ENCODE results near the gene RPS3A.
"Not testable (repeated sequence)": the region's sequence is repeated elsewhere in the genome, so short reads cannot be mapped to it uniquely, and the experiment has no call there.

The RPS3A gene

DNA sequence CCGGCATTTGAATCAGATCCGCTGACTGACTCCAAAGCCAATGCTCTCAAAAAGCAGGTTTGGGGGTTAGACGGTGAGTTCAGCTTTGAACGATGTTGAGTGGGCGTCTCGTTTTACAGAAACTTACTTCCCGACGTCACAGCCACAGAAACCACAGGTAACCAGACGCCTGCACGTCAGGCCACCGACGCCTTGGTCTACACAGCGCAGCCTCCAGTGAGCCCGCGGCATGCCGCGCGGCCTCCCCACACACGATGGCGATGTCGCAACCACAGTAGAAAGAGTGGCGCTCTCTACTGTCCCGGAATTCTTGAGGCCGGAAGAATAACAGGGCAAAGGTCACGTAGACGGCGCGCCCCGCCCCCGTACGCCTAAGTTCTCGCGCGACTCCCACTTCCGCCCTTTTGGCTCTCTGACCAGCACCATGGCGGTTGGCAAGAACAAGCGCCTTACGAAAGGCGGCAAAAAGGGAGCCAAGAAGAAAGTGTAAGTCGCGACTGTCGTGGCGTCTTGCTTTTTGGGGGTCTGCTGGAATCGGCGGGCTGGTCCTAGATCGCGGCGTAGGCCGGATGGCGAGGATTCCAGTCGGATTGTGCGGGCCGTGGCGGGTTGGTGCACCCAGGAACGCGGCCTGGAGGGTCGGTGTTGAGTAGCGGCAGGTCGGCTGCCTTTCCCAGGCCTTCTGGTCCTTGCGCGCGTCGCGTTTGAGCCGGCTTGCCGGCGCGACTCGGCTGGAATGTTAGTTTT is at the start of gene RPS3A:
RPS3A (plus strand) TSS at position 400 of the 747 bp plus-strand sequence; CDS start at position 425, 25 bp downstream.
- FAIRE-seq (peak; percentile 37), DNase-seq (ENCODE audit: low spot score) (peak; percentile 93)

DNA sequence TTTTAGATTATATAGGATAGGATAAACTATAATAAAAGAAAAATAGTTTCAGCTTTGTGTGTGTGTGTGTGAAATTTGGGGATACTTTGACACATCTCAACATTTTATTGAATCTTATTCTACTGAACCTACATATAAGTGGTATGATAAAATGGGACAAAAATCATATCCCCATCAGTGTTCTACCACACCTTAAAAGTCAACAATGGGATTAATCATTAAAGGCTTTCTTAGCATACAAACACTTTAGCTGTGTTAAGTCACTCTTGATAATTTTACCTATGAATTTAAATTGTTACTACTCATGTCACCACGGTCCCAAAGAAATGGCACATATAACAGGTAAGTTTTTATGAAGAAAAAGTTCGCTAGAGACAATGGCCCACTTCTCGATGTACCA is 46.6 kb upstream of the RPS3A start:
- FAIRE-seq (no peak), DNase-seq (ENCODE audit: low spot score) (no peak)

DNA sequence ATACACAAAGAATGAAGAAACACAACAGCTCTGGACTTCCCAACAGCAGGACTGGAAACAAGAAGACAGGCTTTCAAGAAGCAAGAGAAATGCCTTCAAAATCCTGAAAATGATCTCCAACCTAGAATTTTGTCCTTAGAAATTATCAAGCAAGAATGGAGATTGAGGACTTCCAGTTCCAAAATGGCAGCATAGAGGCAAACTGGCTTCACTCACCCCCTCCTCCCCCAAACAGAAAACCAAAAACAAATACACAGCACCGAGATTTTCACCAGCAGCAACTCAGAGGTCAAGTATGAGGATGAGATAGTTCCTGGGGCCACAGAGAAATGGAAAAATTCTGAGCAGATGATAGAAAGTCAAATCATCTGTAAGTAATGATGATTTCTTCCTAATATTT is 43.9 kb upstream of the RPS3A start:
- no peak for DNase-seq (ENCODE audit: low spot score)
- no peak for FAIRE-seq

DNA sequence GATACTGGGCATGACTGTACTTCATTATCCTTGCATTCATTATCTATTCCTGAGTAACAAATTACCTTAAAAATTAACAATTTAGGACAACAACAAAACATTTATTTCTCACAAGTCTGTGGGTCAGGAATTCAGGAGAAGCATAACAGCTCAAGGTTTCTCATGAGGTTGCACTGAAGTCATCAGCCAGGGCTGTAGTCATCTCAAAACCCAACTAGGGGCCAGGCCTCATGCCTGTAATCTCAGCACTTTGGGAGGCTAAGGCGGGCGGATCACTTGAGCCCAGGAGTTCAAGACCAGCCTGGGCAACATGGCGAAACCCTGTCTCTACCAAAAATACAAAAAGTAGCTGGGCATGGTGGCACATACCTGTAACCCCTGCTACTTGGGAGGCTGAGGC is 36.3 kb upstream of the RPS3A start:
- FAIRE-seq; DNase-seq (ENCODE audit: low spot score): not testable (repeated sequence)

DNA sequence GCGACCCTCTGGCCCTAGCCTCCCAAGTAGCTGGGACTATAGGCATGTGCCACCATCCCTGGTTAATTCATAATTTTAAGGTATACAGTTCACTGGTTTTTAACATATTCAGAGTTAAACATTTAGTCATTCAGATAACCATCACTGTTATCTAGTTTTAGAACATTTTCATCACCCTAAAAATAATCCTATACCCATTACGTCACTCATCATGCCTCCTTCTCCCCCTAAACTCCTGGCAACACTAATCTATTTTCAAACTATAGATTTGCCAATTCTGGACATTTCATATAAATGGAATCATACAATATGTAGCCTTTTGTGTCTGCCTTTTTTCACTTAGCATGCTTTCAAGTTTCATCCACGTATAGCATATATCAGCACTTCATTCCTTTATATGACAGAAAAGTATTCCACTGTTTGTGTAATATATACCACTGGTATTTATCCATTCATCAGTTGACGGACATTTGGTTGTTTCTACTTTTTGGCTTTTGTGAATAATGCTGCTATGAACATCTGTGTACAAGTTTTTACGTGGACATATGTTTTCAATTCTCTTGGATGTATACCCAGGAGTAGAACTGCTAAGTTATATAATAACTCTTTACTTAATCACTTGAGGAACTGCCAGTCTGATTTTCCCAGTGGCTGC is 32.0 kb upstream of the RPS3A start:
- no peak for FAIRE-seq
- no peak for DNase-seq (ENCODE audit: low spot score)

DNA sequence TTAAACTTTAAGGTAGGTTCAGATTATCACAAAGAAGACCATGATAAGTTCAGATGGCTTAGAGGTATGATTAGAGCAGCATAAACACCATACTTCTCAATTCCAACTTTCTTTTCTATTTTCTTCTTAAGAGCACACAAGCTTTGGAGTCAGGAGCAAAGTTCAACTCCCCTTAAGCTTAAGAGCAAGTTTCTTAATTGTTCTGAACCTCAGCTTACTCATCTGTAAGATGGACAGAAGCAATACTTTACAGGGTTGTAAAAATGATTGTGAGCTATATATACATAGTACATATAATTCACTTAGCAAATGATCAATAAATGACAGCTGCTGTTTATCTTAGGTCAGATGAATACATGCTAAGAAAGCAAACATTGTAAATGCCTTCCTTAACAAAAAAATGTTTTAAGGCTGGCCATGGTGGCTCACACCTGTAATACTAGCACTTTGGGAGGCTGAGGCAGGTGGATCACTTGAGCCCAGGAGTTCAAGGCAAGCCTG is 25.0 kb upstream of the RPS3A start:
- no peak for FAIRE-seq
- DNase-seq (ENCODE audit: low spot score) = no peak

DNA sequence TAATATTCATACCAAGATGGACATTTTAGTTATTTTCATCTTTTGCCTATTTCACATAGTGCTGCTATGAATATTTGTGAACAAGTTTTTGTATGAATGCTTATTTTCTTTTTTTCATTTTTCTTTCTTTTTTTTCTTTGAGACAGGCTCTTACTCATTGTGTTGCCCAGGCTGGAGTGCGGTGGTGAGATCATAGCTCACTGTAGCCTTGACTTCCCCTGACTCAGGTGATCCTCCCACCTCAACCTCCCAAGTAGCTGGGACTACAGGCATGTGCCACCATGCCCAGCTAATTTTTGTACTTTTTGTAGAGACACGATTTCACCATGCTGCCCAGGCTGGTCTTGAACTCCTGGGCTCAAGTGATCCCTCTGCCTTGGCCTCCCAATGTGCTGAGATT is 21.4 kb upstream of the RPS3A start:
- not testable (repeated sequence) for DNase-seq (ENCODE audit: low spot score); FAIRE-seq

DNA sequence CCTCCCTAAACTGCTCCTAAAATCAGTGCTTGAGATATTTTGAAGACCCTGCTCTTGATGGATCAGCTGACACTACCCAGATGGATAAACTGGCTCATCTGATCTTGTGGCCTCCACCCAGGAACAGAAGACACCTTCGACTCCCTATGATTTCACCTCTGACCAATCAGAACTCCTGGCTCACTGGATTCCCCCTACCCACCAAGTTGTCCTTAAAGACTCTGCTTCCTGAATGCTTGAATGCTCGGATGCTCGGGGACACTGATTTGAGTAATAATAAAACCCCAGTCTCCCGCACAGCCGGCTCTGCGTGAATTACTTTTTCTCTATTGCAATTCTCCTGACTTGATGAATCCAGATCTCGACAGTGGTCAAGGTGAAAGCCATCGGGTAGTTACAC is 12.0 kb upstream of the RPS3A start:
- no peak for DNase-seq (ENCODE audit: low spot score)
- FAIRE-seq = no peak

DNA sequence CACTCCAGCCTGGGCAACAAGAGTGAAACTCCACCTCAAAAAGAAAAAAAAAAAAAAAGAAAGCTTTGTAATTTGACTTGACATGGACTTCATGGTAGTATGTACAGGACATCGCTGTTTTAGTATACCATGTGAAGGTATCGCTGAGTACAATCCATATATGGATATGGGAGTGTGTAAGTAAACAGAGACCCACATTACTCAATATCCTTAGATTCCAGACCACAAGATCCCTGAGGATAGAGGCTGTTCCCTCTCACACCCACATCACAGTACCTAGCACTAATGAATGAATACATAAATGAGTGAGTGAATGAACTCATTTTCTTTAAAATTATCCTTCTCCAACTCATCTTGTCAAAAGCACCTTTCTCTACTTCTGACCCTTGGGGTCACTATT is 8.4 kb upstream of the RPS3A start:
- FAIRE-seq = no peak
- DNase-seq (ENCODE audit: low spot score) = no peak

DNA sequence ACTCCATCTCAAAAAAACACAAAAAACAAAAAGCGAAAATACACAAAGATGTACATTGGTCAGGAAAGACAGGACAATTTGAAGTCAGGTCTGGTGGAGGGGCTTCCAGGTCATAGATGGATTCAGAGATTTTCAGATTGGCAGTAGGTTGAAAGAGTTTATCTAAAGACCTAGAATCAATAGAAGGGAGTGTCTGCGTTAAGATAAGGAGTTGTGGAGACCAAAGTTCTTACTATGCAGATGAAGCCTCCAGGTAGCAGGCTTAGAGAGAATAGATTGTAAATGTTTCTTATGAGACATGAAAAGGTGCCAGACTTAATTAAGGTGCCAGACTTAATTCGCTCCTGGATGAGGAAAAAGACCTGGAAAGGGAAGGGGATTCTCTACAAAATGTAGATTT is 6.9 kb upstream of the RPS3A start:
- no peak for FAIRE-seq
- no peak for DNase-seq (ENCODE audit: low spot score)

DNA sequence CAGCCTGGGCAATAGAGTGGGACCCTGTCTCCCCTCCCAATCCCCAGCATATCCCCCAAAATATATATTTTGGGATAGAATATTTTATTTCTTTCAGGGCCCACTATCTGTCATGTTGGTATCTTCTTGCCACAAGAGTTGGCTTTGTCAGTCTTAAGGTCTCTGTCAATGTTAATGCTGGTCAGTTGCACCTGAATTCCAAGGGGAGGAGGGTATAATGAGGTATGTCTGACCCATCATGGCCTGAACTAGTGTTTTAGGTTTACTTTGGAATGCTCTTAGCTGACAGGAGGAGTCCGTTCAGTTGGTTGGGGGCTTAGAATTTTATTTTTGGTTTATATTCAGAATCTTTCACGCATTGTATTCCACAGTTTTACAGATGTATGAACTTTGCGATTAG is 6.2 kb upstream of the RPS3A start:
- no peak for FAIRE-seq
- no peak for DNase-seq (ENCODE audit: low spot score)

DNA sequence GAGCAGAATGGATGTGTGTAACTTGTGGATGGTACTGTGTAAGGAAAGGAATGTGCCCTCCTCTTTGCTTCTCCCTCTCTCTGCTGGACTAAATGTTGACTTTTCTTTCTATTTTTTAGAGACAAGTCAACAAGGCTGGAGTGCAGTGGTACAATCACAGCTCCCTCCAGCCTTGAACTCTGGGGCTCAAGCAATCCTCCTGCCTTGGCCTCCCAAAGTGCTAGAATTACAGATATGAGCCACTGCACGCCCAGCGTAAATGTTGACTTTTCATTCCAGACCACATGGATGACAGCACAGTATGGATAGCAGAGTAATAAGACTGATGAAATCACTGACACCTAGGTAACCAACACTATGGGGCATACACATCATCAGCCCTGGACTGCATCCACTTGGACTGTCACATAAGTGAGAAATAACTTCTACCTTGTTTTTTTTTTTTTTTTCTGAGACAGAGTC is 5.1 kb upstream of the RPS3A start:
- DNase-seq (ENCODE audit: low spot score) (no peak), FAIRE-seq (no peak)

DNA sequence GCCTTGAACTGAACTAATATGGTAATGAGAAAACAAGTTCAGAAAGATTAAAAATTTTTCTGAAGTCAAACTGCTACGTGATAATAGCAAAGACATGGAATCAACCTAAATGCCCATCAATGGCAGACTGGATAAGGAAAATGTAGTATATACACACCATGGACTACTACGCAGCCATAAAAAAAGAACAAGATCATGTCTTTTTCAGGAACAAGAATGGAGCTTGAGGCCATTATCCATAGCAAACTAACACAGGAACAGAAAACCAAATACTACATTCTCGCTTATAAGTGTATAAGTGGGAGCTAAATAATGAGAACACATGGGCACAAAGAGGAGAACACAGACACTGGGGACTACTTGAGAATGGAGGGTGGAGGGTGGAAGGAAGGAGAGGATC is 4.3 kb upstream of the RPS3A start:
- no peak for FAIRE-seq
- DNase-seq (ENCODE audit: low spot score) = no peak

DNA sequence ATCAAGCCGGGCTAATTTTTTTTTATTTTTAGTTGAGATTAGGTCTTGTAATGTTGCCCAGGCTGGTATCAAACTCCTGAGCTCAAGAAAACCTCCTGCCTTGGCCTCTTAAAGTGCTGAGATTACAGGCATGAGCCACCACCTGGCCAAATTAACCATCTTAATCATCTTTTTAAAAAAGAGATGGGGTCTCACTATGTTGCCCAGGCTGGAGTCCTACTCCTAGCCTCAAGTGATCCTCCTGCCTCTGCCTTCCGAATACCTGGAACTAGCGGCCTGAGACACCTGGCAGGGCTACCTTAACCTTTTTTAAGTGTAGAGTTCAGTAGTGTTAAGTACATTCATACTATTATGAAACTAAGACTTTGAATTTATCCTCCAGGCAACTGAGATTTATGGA is 1.7 kb upstream of the RPS3A start:
- FAIRE-seq = no peak
- no peak for DNase-seq (ENCODE audit: low spot score)

DNA sequence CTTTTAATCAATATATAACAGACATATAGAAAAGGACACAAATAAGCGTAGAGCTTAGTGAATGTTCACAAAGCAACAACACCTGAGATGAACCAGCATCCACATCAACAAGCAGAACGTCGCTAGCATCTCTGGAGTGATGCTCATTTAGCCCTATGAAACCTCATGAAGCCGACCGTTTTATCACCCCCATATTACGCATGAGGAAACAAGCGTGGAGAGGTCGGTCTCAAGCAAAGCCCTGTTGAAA is 524 bp upstream of the RPS3A start:
- no peak for DNase-seq (ENCODE audit: low spot score)
- FAIRE-seq = no peak

DNA sequence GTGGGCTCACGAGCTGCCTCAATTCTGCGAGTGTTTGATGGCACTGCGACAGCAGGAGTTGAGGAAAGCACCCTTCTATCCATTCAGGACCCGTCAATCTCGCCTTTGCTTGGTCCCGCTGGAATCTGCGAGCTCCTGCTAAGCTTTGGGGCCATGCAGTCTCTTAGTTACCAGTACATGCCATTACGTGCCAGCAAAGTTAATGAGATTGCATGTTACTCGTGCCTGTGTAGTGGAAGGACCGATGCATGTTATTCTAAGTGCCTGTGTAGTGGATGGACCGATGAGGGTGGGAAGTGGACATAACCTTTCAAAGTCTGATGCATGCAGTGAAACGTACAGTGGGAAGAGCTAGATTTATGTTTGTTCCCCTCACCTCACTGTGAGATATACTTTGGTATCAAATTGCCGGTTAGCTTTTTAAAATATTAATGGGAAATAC is 569 bp downstream of the RPS3A start:
- no peak for FAIRE-seq
- no peak for DNase-seq (ENCODE audit: low spot score)

DNA sequence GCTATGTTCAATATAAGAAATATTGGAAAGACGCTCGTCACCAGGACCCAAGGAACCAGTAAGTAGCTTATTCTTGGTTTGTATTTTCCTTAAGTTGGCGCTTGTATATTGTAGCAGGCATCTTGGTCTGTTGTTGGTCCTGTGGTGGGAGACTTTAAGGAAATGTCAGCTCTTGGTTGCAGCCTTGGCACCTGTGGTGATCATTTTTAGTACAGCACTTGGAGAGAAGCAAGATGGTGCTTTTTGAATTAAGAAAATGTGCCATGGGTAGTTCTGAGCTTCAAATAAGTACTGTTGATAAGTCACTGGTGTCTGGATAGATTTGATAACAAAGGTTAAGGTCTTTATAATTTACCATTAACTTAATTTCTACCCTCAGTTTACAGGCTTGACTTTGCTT is 1.1 kb downstream of the RPS3A start:
- DNase-seq (ENCODE audit: low spot score) = no peak
- FAIRE-seq = no peak

DNA sequence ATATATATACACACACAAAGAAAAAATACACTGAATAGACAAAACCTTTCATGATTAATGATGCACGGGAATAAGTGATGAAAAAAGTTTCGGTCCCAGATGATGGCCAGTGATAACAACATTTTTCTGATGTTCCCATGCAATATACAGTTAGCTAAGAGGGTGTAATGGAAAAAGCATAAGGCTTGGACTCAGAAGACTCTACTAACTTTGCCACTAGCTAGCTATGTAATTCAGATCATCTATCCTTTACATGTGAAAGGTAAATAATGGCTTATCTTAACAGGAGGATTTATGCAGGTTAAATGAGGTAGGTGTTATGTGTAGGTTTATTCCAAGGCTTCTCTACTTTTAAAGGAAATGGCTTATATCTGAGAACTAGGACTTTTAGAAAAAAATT is 4.3 kb downstream of the RPS3A start:
- no peak for DNase-seq (ENCODE audit: low spot score)
- no peak for FAIRE-seq

DNA sequence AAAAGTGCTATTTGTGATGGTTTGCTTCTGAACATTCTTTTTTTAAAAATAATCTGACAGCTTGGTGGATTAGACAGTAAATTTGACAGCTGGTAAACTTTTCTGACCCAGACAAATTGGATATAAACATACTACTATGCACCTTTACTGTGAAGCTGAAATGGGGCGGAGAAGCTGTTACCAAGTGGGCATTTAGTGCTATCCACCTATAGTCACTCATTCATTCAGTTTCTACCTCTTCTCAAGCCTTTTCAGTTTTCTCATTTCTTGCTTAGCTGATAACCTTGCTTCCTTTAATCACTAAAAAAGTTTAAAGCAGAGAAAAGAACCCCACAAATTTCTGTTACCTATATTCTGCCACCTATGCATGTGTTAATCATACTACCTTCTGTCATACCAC is 5.2 kb downstream of the RPS3A start:
- DNase-seq (ENCODE audit: low spot score) (no peak), FAIRE-seq (no peak)

DNA sequence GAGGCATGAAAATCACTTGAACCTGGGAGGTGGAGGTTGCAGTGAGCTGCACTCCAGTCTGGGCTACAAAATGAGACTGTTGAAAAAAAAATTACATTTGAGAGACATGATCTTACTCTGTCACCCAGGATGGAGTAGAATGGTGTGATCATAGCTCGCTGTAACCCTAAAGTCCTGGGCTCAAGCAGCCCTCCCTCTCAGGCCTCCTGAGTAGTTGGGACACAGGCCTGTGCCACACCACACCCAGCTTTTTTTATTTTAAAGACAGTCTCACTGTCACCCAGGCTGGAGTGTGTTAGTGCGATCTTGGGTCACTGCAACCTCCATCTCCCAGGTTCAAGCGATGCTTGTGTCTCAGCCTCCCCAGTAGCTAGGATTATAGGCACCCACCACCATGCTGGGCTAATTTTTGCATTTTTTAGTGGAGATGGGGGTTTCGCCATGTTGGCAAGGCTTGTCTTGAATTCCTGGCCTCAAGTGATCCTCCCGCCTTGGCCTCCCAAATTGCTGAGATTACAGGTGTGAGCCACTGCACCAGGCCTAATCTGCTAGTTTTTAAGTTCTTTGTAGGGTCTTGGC is 6.1 kb downstream of the RPS3A start:
- DNase-seq (ENCODE audit: low spot score) (no peak), FAIRE-seq (no peak)

DNA sequence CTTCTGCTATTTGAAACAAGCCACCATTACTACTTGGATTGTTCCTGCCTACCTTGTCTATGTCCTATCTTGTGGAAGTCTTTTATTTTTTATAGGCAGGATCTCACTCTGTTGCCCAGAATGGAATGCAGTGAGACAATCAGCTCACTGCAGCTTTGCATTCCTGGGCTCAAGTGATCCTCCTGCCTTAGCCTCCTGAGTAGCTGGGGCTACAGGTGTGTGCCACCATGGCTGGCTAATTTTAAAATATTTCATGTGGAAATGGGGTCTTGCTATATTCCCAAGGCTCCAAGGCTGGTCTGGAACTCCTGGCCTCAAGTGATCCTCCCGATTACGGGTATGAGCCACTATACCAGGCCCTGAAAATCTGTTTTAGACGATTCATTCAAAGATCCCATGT is 7.6 kb downstream of the RPS3A start:
- no peak for FAIRE-seq
- no peak for DNase-seq (ENCODE audit: low spot score)

DNA sequence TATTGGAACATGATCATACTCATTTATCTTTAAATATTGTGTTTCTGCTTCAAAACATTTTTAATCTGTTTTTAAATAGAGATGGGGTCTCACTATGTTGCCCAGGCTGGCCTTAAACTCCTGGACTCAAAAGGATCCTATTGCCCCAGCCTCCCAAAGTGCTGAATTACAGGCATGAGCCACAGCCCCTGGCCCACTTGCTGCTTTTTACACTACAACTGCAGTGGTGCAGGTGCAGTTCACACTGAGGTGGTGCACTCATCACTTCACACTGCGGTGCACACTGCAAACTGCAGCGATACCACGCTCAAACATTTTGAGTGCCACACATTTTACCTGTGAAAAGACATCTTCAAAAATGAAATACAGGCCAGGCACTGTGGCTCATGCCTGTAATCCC is 10.8 kb downstream of the RPS3A start:
- no peak for DNase-seq (ENCODE audit: low spot score)
- no peak for FAIRE-seq

DNA sequence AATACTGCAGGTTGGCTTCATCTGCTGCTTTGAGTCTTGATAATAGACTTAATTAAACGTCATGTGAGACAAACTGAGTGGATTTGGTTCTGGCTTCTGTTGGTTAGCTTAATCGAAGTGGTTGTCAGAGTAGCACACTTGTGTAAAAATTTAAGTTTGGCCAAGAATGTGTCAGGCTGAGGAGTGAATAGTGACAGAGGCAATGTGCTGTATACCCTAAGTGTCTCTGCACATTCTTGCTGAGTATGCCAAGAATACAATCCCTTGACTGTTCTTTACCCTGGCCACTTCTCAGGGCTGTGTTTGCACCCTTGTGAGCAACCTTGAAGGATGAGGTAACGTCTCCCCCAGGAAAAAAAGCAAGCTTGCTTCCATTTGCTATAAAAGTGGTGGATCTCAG is 14.9 kb downstream of the RPS3A start:
- FAIRE-seq = no peak
- DNase-seq (ENCODE audit: low spot score) = no peak
